ENCODE results near the gene ATP9A.

Gene ATP9A

DNA sequence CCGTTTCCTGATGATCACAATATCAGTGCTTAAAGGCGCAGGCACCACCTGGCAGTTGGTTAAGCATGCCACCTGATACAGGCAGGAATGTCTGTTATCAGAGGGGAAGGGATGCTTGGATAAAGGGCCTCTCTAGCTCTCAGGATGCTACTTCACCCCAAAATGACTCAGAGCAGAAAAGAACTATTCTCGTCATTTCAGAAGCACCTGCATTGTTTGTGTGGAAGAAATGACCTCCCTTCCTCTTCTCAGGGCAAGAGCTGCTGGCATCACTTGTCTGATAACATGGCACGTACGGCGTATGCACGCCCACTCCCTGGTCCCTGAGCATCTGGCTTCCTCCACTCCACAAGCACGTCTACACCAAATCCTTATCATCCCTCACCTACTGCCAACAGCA lies 47.3 kb downstream of the ATP9A start (continued):
- no peak for TF ChIP-seq ZNF514 (tag by site-specific recombination; IDR thresholded peaks at IDR 0.05)

DNA sequence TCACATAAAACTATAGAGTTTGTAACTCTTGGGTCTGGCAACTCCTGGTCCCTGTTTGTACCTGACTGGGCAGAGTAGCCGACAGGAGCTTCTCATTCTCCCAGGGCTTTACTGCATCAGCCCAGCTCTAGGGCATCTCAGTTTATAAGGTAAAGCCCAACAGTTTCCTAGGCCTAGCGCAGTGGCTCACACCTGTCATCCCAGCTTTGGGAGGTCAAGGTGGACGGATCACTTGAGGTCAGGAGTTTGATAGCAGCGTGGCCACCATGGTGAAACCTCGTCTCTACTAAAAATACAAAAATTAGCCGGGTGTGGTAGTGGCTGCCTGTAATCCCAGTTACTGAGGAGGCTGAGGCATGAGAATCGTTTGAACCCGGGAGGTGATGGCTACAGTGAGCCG lies 47.8 kb downstream of the ATP9A start:
- ChIA-PET CTCF (no interaction called here), POLR2A (no interaction called here)
- H3K4me3 ChIP-seq (ENCODE audit: low read depth, low read length): no peak overlapping the region
- no peak overlapping the region for H3K27ac ChIP-seq (ENCODE audit: extremely low read depth, low read depth, low read length)
- TF ChIP-seq, protein P1, sequence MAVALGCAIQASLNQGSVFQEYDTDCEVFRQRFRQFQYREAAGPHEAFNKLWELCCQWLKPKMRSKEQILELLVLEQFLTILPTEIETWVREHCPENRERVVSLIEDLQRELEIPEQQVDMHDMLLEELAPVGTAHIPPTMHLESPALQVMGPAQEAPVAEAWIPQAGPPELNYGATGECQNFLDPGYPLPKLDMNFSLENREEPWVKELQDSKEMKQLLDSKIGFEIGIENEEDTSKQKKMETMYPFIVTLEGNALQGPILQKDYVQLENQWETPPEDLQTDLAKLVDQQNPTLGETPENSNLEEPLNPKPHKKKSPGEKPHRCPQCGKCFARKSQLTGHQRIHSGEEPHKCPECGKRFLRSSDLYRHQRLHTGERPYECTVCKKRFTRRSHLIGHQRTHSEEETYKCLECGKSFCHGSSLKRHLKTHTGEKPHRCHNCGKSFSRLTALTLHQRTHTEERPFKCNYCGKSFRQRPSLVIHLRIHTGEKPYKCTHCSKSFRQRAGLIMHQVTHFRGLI (tag by site-specific recombination; IDR thresholded peaks at IDR 0.05): peak; percentile 61; the same call in 1 of the 2 replicates
- TF ChIP-seq, protein P2, sequence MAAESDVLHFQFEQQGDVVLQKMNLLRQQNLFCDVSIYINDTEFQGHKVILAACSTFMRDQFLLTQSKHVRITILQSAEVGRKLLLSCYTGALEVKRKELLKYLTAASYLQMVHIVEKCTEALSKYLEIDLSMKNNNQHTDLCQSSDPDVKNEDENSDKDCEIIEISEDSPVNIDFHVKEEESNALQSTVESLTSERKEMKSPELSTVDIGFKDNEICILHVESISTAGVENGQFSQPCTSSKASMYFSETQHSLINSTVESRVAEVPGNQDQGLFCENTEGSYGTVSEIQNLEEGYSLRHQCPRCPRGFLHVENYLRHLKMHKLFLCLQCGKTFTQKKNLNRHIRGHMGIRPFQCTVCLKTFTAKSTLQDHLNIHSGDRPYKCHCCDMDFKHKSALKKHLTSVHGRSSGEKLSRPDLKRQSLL (tag by site-specific recombination; IDR thresholded peaks at IDR 0.05): no peak
- no peak for TF ChIP-seq ZNF157 (tag by site-specific recombination; IDR thresholded peaks at IDR 0.05)
- no peak for TF ChIP-seq ZNF624 (tag by site-specific recombination; IDR thresholded peaks at IDR 0.05)
- no peak for TF ChIP-seq REPIN1 (tag by site-specific recombination; IDR thresholded peaks at IDR 0.05; ENCODE audit: low read depth)
- TF ChIP-seq GFI1B (tag by site-specific recombination; IDR thresholded peaks at IDR 0.05): no peak
- peaks cover 2% of the 10 kb centered on the region for H3K4me1 ChIP-seq (ENCODE audit: control insufficient read depth, insufficient read depth, low read length)
- H3K36me3 ChIP-seq (ENCODE audit: control insufficient read depth in 2 of 2, insufficient read depth in 1 of 2, low read length in 2 of 2): no peaks in the 10 kb centered on the region; a peak in 1 of 3 replicates
- H3K9me3 ChIP-seq (ENCODE audit: control insufficient read depth, insufficient read depth, low read depth, low read length): no peaks in the 10 kb centered on the region

DNA sequence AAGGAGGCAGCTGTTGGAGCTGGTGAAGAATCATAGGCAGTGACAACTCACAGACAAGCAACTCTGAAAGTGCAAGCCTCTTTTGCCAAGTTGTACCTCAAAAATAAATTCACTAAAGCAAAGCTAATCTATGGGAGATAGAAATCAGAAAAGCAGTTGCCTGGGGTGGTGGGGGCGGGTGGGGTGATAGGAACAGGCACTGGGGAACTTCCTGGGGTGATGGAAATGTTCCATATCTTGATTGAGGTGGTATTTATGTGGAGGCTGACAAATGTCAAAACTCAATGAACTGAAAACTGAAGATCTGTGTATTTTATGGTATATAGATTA lies 52.4 kb downstream of the ATP9A start:
- CTCF ChIA-PET: interaction anchor here (1.5 kb wide), 1 partner anchor 15 kb away, joined by 7 read pairs; no protein-coding TSS in a partner anchor
- Histone ChIP-seq H3K36me3 (ENCODE audit: control insufficient read depth in 2 of 2, insufficient read depth in 1 of 2, low read length in 2 of 2) (no peaks in the 10 kb centered on the region), H3K27ac (ENCODE audit: extremely low read depth, low read depth, low read length) (no peak overlapping the region), H3K9me3 (ENCODE audit: control insufficient read depth, insufficient read depth, low read depth, low read length) (no peaks in the 10 kb centered on the region), H3K4me1 (ENCODE audit: control insufficient read depth, insufficient read depth, low read length) (no peaks in the 10 kb centered on the region; the same call in 1 of the 2 replicates), H3K4me3 (ENCODE audit: low read depth, low read length) (no peak overlapping the region)
- no peak for TF ChIP-seq GLI2 (tag by site-specific recombination; IDR thresholded peaks at IDR 0.05; ENCODE audit: borderline replicate concordance, low read depth)
- TF ChIP-seq ZNF211 (tag by site-specific recombination; IDR thresholded peaks at IDR 0.05; ENCODE audit: low read depth): no peak
- no peak for TF ChIP-seq ZNF623 (tag by site-specific recombination; IDR thresholded peaks at IDR 0.05)
- TF ChIP-seq, protein P3, sequence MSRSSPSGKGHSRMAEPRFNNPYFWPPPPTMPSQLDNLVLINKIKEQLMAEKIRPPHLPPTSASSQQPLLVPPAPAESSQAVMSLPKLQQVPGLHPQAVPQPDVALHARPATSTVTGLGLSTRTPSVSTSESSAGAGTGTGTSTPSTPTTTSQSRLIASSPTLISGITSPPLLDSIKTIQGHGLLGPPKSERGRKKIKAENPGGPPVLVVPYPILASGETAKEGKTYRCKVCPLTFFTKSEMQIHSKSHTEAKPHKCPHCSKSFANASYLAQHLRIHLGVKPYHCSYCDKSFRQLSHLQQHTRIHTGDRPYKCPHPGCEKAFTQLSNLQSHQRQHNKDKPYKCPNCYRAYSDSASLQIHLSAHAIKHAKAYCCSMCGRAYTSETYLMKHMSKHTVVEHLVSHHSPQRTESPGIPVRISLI (tag by site-specific recombination; IDR thresholded peaks at IDR 0.05): no peak
- TF ChIP-seq ZNF132 (tag by site-specific recombination; IDR thresholded peaks at IDR 0.05; ENCODE audit: borderline replicate concordance): no peak
- TF ChIP-seq ZXDB (tag by site-specific recombination; IDR thresholded peaks at IDR 0.05): no peak
- no peak for TF ChIP-seq ZNF184 (tag by site-specific recombination; IDR thresholded peaks at IDR 0.05)
- no peak for TF ChIP-seq ZNF514 (tag by site-specific recombination; IDR thresholded peaks at IDR 0.05)
- no peak for TF ChIP-seq OVOL3 (tag by site-specific recombination; IDR thresholded peaks at IDR 0.05)
- TF ChIP-seq ZFP37 (tag by site-specific recombination; IDR thresholded peaks at IDR 0.05): no peak
- POLR2A ChIA-PET: interaction anchor here (0.6 kb wide), 1 partner anchor 433 kb away, joined by 3 read pairs; no protein-coding TSS in a partner anchor

DNA sequence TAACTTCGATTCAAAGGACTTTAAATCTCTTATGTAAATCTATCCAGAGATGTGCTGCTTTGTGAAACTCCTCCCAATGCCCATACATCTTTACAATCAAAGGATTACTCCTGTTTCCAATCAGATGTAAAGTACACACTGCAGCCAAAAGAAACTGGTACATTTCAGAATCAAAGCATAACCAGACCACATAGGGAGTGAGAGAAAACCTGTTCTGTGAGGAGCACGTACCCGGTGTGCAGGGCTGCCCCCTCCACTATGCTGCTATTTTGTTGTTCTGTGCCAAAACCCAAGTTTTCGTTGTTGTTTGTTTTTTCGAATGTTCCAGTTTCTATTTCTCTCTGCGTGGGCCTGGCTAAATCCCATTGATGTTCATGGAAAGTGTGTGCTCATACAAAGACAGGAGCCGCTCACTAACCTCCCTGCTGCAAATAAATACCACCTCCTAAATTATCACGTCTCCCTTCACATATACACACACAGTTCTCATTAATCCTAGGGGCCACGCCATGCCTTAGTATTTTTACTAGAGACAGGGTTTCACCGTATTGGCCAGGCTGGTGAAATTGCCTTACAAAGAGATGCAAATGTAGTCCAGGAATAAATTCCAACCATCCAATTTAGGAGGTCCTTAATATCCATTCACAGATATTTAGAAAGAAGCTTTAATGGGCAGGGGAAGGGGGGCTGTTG lies 52.9 kb downstream of the ATP9A start:
- ChIA-PET POLR2A (interaction anchor here (0.6 kb wide), 1 partner anchor 434 kb away, joined by 3 read pairs; no protein-coding TSS in a partner anchor), CTCF (interaction anchor here (1.5 kb wide), 1 partner anchor 14 kb away, joined by 7 read pairs; no protein-coding TSS in a partner anchor)
- H3K36me3 ChIP-seq (ENCODE audit: control insufficient read depth in 2 of 2, insufficient read depth in 1 of 2, low read length in 2 of 2): no peaks in the 10 kb centered on the region
- TF ChIP-seq ZNF610 (tag by site-specific recombination; IDR thresholded peaks at IDR 0.05; ENCODE audit: borderline replicate concordance) (peak; percentile 22; the same call in 1 of the 2 replicates), ZNF585B (tag by site-specific recombination; IDR thresholded peaks at IDR 0.05) (no peak)
- H3K4me3 ChIP-seq (ENCODE audit: low read depth, low read length): no peak overlapping the region
- no peaks in the 10 kb centered on the region for H3K9me3 ChIP-seq (ENCODE audit: control insufficient read depth, insufficient read depth, low read depth, low read length)
- H3K27ac ChIP-seq (ENCODE audit: extremely low read depth, low read depth, low read length): no peak overlapping the region
- H3K4me1 ChIP-seq (ENCODE audit: control insufficient read depth, insufficient read depth, low read length): no peaks in the 10 kb centered on the region; the same call in 1 of the 2 replicates

Data from HEK293 (cell line).